H9 (cell line): ENCODE measurements around the gene IQCB1. TPM values are rescaled to one million over a fixed set of nuclear protein-coding genes. Genes with fewer than 3 reads are reported as not detected.

Experiments
- DNase-seq: peaks from one replicate; pipeline ENCODE4 v3.0.0-alpha.2; 2017
- H2AFZ ChIP-seq: one replicate; pipeline ENCODE4 v1.6.1; 2013; ENCODE audit warnings: mild to moderate bottlenecking, low read length, control low read depth, moderate library complexity
- H2AK5ac ChIP-seq: 2 replicates; pipeline ENCODE4 v1.6.1; 2013; ENCODE audit warnings: low read length, control low read depth, mixed read lengths; ENCODE audit not compliant: insufficient read length
- H2BK120ac ChIP-seq: one replicate; pipeline ENCODE4 v1.6.1; 2013; ENCODE audit warnings: low read depth, mild to moderate bottlenecking, low read length, control low read depth, inconsistent platforms; ENCODE audit not compliant: poor library complexity, severe bottlenecking
- H2BK12ac ChIP-seq: 2 replicates; pipeline ENCODE4 v1.6.1; 2013; ENCODE audit warnings: low read length, control low read depth, mixed read lengths, low read depth; ENCODE audit not compliant: insufficient read length
- H2BK15ac ChIP-seq: 2 replicates; pipeline ENCODE4 v1.6.1; 2013; ENCODE audit warnings: low read depth, low read length, control low read depth
- H2BK20ac ChIP-seq: one replicate; pipeline ENCODE4 v1.6.1; 2013; ENCODE audit warnings: low read depth, mild to moderate bottlenecking, low read length, control low read depth, inconsistent platforms; ENCODE audit not compliant: poor library complexity, severe bottlenecking
- H2BK5ac ChIP-seq: 2 replicates; pipeline ENCODE4 v1.6.1; 2013; ENCODE audit warnings: low read length, control low read depth, mixed read lengths; ENCODE audit not compliant: insufficient read length
- H3K14ac ChIP-seq: 2 replicates; pipeline ENCODE4 v1.6.1; 2013; ENCODE audit warnings: low read length, control low read depth; ENCODE audit not compliant: insufficient read depth
- H3K18ac ChIP-seq: 2 replicates; pipeline ENCODE4 v1.6.1; 2013; ENCODE audit warnings: low read depth, mild to moderate bottlenecking, mixed read lengths, low read length, control low read depth; ENCODE audit not compliant: insufficient read length
- H3K23ac ChIP-seq: 2 replicates; pipeline ENCODE4 v1.6.1; 2013; ENCODE audit warnings: low read length, control low read depth, mixed read lengths, low read depth; ENCODE audit not compliant: insufficient read length
- H3K23me2 ChIP-seq: 2 replicates; pipeline ENCODE4 v1.6.1; 2013; ENCODE audit warnings: low read depth, mild to moderate bottlenecking, mixed read lengths, low read length, control low read depth; ENCODE audit not compliant: insufficient read length, poor library complexity, severe bottlenecking
- H3K27ac ChIP-seq: 2 replicates; pipeline ENCODE4 v1.5.1; 2013; ENCODE audit warnings: low read length, control low read depth, mixed read lengths, low read depth; ENCODE audit not compliant: insufficient read length
- H3K27me3 ChIP-seq: 2 replicates; pipeline ENCODE4 v1.6.1; 2013; ENCODE audit warnings: low read length, control low read depth, inconsistent platforms; ENCODE audit not compliant: insufficient read depth
- H3K4ac ChIP-seq: 2 replicates; pipeline ENCODE4 v1.6.1; 2013; ENCODE audit warnings: low read depth, mild to moderate bottlenecking, control low read depth, inconsistent platforms, low read length, moderate library complexity
- H3K4me1 ChIP-seq: 2 replicates; pipeline ENCODE4 v1.6.1; 2013; ENCODE audit warnings: low read length, control low read depth, inconsistent platforms; ENCODE audit not compliant: insufficient read depth
- H3K4me2 ChIP-seq: 2 replicates; pipeline ENCODE4 v1.6.1; 2013; ENCODE audit warnings: low read length, control low read depth, mixed read lengths; ENCODE audit not compliant: insufficient read length, insufficient read depth
- H3K56ac ChIP-seq: 2 replicates; pipeline ENCODE4 v1.6.1; 2013; ENCODE audit warnings: low read depth, mild to moderate bottlenecking, mixed read lengths, low read length, control low read depth; ENCODE audit not compliant: insufficient read length
- H3K79me1 ChIP-seq: 2 replicates; pipeline ENCODE4 v1.6.1; 2013; ENCODE audit warnings: low read depth, mild to moderate bottlenecking, moderate library complexity, low read length, control low read depth, inconsistent platforms; ENCODE audit not compliant: insufficient read depth, poor library complexity, severe bottlenecking
- H3K79me2 ChIP-seq: 2 replicates; pipeline ENCODE4 v1.6.1; 2013; ENCODE audit warnings: low read length, control low read depth, inconsistent platforms; ENCODE audit not compliant: insufficient read depth
- H3K9ac ChIP-seq: 2 replicates; pipeline ENCODE4 v1.6.1; 2013; ENCODE audit warnings: low read length, control low read depth, mixed read lengths; ENCODE audit not compliant: insufficient read length; ENCODE audit errors: extremely low read depth
- H3K9me3 ChIP-seq: one replicate; pipeline ENCODE4 v1.6.1; 2013; ENCODE audit warnings: low read depth, low read length, inconsistent platforms; ENCODE audit not compliant: control insufficient read depth
- H3T11ph ChIP-seq: one replicate; pipeline ENCODE4 v1.6.1; 2013; ENCODE audit warnings: mild to moderate bottlenecking, low read length, control low read depth, inconsistent platforms
- H4K20me1 ChIP-seq: one replicate; pipeline ENCODE4 v1.6.1; 2013; ENCODE audit not compliant: control insufficient read depth, insufficient read length, insufficient read depth
- H4K5ac ChIP-seq: 2 replicates; pipeline ENCODE4 v1.6.1; 2013; ENCODE audit warnings: low read depth, mild to moderate bottlenecking, mixed read lengths, low read length, control low read depth; ENCODE audit not compliant: insufficient read length
- H4K8ac ChIP-seq: replicated peaks from 2 replicates; pipeline ENCODE4 v1.6.1; 2013; ENCODE audit warnings: low read length, control low read depth, mixed read lengths, low read depth; ENCODE audit not compliant: insufficient read length
- H4K91ac ChIP-seq: 2 replicates; pipeline ENCODE4 v1.6.1; 2013; ENCODE audit warnings: low read depth, mild to moderate bottlenecking, moderate library complexity, mixed read lengths, low read length, control low read depth; ENCODE audit not compliant: insufficient read length
- H3K27ac Mint-ChIP-seq, 3 experiments: 2 replicates in 2 of 3; 3 replicates in 1 of 3; pipeline ENCODE4 v1.8.0; 2020 to 2021; ENCODE audit warnings: mixed read lengths in 3 of 3, mild to moderate bottlenecking in 1 of 3, moderate library complexity in 1 of 3
- H3K27me3 Mint-ChIP-seq: 2 replicates; pipeline ENCODE4 v1.8.0; 2021; ENCODE audit warnings: low read depth, mild to moderate bottlenecking, moderate library complexity, mixed read lengths
- H3K36me3 Mint-ChIP-seq, 3 experiments: 2 replicates in 2 of 3; 3 replicates in 1 of 3; pipeline ENCODE4 v1.8.0; 2020 to 2021; ENCODE audit warnings: low read depth in 3 of 3, mixed read lengths in 3 of 3; ENCODE audit not compliant: insufficient read depth in 1 of 3
- H3K4me1 Mint-ChIP-seq, 2 experiments: 2 replicates each; pipeline ENCODE4 v1.8.0; 2020; ENCODE audit warnings: mixed read lengths in 2 of 2
- H3K4me3 Mint-ChIP-seq, 2 experiments: 2 replicates in 1 of 2; 3 replicates in 1 of 2; pipeline ENCODE4 v1.8.0; 2020 to 2021; ENCODE audit warnings: mild to moderate bottlenecking in 2 of 2, mixed read lengths in 2 of 2, moderate library complexity in 1 of 2
- H3K9me3 Mint-ChIP-seq, 2 experiments: 2 replicates in 1 of 2; 3 replicates in 1 of 2; pipeline ENCODE4 v1.8.0; 2020; ENCODE audit warnings: mild to moderate bottlenecking in 2 of 2, mixed read lengths in 2 of 2, moderate library complexity in 1 of 2
- CTCF ChIP-seq: fragments of 200-600 bp; sonication (generic); conservative IDR thresholded peaks from 3 replicates; pipeline ENCODE4 v1.8.0; 2021; ENCODE audit warnings: antibody characterized with exemption, mild to moderate bottlenecking
- WGBS: extraction: QIAGEN DNeasy Blood & Tissue Kit; methylation state at CpG from one replicate; pipeline ENCODE4 v1.1.7; 2013; ENCODE audit warnings: missing lambda C conversion rate, low lambda C conversion rate, mixed read lengths; ENCODE audit not compliant: insufficient read length; ENCODE audit errors: extremely low coverage; 5-methylcytosine and 5-hydroxymethylcytosine counted together
- total RNA-seq: library from RNA; stranded (reverse); gene quantifications from 2 replicates; pipeline ENCODE4 v1.2.1, GENCODE V29; 2021

IQCB1 gene
- total RNA-seq, 1 experiment from 2014 or later: 35.8 TPM

- Histone ChIP-seq H3K56ac (no peak overlapping the region), H3K9me3 (no peaks in the 10 kb centered on the region), H3K4me1 (no peaks in the 10 kb centered on the region), H2BK5ac (no peak overlapping the region), H4K5ac (no peak overlapping the region), H4K8ac (no peak overlapping the region), H3K4ac (no peak overlapping the region), H3K27ac (no peak overlapping the region), H3K79me2 (no peaks in the 10 kb centered on the region; the same call in 1 of the 2 replicates), H3K18ac (no peak overlapping the region), H2AFZ (no peak overlapping the region), H2BK120ac (no peak overlapping the region), H3K14ac (no peak overlapping the region), H2BK15ac (no peak overlapping the region), H2BK12ac (no peak overlapping the region), H2BK20ac (no peak overlapping the region), H3K4me2 (no peak overlapping the region), H3K23ac (no peak overlapping the region), H3K9ac (no peak overlapping the region), H3K23me2 (no peaks in the 10 kb centered on the region), H3K79me1 (no peaks in the 10 kb centered on the region), H2AK5ac (no peak overlapping the region), H3T11ph (no peak overlapping the region), H4K91ac (no peak overlapping the region), H3K27me3 (no peaks in the 10 kb centered on the region), H4K20me1 (no peaks in the 10 kb centered on the region)
- peaks cover 9 to 40% (median 32%) of the 10 kb centered on the region in 3 experiments; a peak in 6 of 7 replicates for H3K36me3 Mint-ChIP-seq
- WGBS: no CpG with 5 or more reads among the region's 1 CpG
- H3K4me1 Mint-ChIP-seq: no peaks in the 10 kb centered on the region
- DNase-seq: no peak
- no peaks in the 10 kb centered on the region for H3K27me3 Mint-ChIP-seq
- TF ChIP-seq CTCF: no peak
- no peak overlapping the region for H3K27ac Mint-ChIP-seq
- H3K9me3 Mint-ChIP-seq: no peaks in the 10 kb centered on the region
- no peak overlapping the region for H3K4me3 Mint-ChIP-seq
Observed at GRCh38 chr3:121769246-121769645, 65.6 kb downstream of the IQCB1 start.
